OCI-LY3 (cell line): ENCODE data around the gene RFC5.

ENCODE experiments used
- EZH2phosphoT487 ChIP-seq: fragments of 200-600 bp; shearing (Covaris generic); IDR thresholded peaks from 2 replicates; pipeline ENCODE4 v1.6.1; 2018; ENCODE audit warnings: antibody characterized with exemption, mixed run types, low read depth
- TF ChIP-seq, protein P1 (sequence below): fragments of 200-600, 300-600 bp; sonication (generic); IDR thresholded peaks from 2 replicates; pipeline ENCODE4 v1.5.1; 2014; ENCODE audit warnings: antibody characterized with exemption, low read length, low read depth

- TF ChIP-seq, protein P1, sequence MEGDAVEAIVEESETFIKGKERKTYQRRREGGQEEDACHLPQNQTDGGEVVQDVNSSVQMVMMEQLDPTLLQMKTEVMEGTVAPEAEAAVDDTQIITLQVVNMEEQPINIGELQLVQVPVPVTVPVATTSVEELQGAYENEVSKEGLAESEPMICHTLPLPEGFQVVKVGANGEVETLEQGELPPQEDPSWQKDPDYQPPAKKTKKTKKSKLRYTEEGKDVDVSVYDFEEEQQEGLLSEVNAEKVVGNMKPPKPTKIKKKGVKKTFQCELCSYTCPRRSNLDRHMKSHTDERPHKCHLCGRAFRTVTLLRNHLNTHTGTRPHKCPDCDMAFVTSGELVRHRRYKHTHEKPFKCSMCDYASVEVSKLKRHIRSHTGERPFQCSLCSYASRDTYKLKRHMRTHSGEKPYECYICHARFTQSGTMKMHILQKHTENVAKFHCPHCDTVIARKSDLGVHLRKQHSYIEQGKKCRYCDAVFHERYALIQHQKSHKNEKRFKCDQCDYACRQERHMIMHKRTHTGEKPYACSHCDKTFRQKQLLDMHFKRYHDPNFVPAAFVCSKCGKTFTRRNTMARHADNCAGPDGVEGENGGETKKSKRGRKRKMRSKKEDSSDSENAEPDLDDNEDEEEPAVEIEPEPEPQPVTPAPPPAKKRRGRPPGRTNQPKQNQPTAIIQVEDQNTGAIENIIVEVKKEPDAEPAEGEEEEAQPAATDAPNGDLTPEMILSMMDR: no peak
- TF ChIP-seq EZH2phosphoT487: no peak
Observed at GRCh38 chr12:117970334-117970733, 46.2 kb upstream of the RFC5 start.
